Measurements from ENCODE around the gene UBE2J2. TPM values are rescaled to one million over a fixed set of nuclear protein-coding genes. Genes with fewer than 3 reads are reported as not detected.

Gene UBE2J2
- total RNA-seq, 4 donors from 2014 or later = 30.2 to 70.0 (median 60.0) TPM

GRCh38 chr1:1279028-1279427 lies 5.4 kb upstream of the UBE2J2 start:
- no peak for DNase-seq (ENCODE audit: low spot score in 2 of 2)
- Histone ChIP-seq H3K4me3 (no peak overlapping the region), H3K4me1 (peaks cover 22% of the 10 kb centered on the region), H3K27me3 (no peaks in the 10 kb centered on the region), H3K36me3 (no peaks in the 10 kb centered on the region), H3K9me3 (no peaks in the 10 kb centered on the region), H3K27ac (no peak overlapping the region)
- TF ChIP-seq CTCF (IDR thresholded peaks at IDR 0.05) (no peak), POLR2AphosphoS5 (IDR thresholded peaks at IDR 0.05) (no peak), POLR2A (IDR thresholded peaks at IDR 0.05) (no peak), EP300 (IDR thresholded peaks at IDR 0.05) (no peak)
- WGBS = 91% methylated on average over 17 of the region's 17 CpGs

DNA sequence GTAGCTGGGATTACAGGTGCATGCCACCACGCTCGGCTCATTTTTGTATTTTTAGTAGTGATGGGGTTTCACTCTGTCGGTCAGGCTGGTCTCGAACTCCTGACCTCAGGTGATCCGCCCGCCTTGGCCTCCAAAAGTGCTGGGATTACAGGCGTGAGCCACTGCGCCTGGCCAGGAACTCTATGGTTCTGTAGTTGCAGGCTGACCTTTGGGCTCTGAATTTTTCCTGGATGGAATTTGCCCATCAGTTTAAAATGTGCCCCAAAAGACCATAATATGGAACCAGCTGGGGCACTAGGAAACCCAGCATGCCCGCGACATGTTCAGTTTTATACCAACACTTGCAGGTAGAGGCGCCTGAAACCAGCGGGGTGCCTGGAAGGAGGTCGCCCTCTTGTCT lies 5.0 kb upstream of the UBE2J2 start:
- no peak for DNase-seq (ENCODE audit: low spot score in 2 of 2)
- no peaks in the 10 kb centered on the region for H3K36me3 ChIP-seq
- WGBS = 95% methylated on average over 13 of the region's 13 CpGs
- TF ChIP-seq POLR2A (IDR thresholded peaks at IDR 0.05) (no peak), POLR2AphosphoS5 (IDR thresholded peaks at IDR 0.05) (no peak), EP300 (IDR thresholded peaks at IDR 0.05) (no peak), CTCF (IDR thresholded peaks at IDR 0.05) (no peak)
- no peaks in the 10 kb centered on the region for H3K27me3 ChIP-seq
- H3K27ac ChIP-seq = no peak overlapping the region
- peaks cover 21% of the 10 kb centered on the region for H3K4me1 ChIP-seq
- no peak overlapping the region for H3K4me3 ChIP-seq
- H3K9me3 ChIP-seq = no peaks in the 10 kb centered on the region

DNA sequence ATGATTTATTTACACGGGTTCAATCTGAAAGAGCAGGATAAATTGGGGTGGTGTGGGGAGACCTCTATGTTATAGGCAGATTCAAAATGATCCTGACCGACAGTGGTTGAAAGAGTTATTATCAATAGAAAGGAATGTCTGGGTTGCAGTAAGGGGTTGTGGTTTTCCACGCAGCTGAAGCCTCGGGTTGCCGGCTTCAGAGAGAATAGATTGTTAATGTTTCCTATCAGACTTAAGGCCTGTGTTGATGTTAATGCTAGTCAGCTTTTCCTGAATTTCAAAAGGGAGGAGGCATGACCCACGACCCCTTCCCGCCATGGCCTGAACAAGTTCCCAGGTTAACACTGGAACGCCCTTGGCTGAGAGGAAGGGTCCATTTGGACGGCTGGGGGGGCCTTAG lies 2.2 kb upstream of the UBE2J2 start:
- H3K4me1 ChIP-seq = peaks cover 32% of the 10 kb centered on the region
- H3K9me3 ChIP-seq = no peaks in the 10 kb centered on the region
- H3K4me3 ChIP-seq = no peak overlapping the region
- H3K36me3 ChIP-seq = no peaks in the 10 kb centered on the region
- TF ChIP-seq CTCF (IDR thresholded peaks at IDR 0.05) (no peak), EP300 (IDR thresholded peaks at IDR 0.05) (no peak), POLR2A (IDR thresholded peaks at IDR 0.05) (no peak), POLR2AphosphoS5 (IDR thresholded peaks at IDR 0.05) (no peak)
- no peaks in the 10 kb centered on the region for H3K27me3 ChIP-seq
- WGBS = 64% methylated on average over 9 of the region's 9 CpGs
- no peak overlapping the region for H3K27ac ChIP-seq
- DNase-seq (ENCODE audit: low spot score in 2 of 2) = no peak

- Histone ChIP-seq H3K36me3 (no peaks in the 10 kb centered on the region), H3K4me3 (no peak overlapping the region), H3K27ac (no peak overlapping the region), H3K4me1 (peaks cover 41% of the 10 kb centered on the region), H3K9me3 (no peaks in the 10 kb centered on the region), H3K27me3 (no peaks in the 10 kb centered on the region)
- TF ChIP-seq EP300 (IDR thresholded peaks at IDR 0.05) (no peak), POLR2AphosphoS5 (IDR thresholded peaks at IDR 0.05) (no peak), POLR2A (IDR thresholded peaks at IDR 0.05) (no peak)
- WGBS = 51% methylated on average over 4 of the region's 15 CpGs
- DNase-seq (ENCODE audit: low spot score in 2 of 2) = peak in 1 of 2 donors; percentile 64
Measured at GRCh38 chr1:1274931-1275431, 1.3 kb upstream of the UBE2J2 start.

DNA sequence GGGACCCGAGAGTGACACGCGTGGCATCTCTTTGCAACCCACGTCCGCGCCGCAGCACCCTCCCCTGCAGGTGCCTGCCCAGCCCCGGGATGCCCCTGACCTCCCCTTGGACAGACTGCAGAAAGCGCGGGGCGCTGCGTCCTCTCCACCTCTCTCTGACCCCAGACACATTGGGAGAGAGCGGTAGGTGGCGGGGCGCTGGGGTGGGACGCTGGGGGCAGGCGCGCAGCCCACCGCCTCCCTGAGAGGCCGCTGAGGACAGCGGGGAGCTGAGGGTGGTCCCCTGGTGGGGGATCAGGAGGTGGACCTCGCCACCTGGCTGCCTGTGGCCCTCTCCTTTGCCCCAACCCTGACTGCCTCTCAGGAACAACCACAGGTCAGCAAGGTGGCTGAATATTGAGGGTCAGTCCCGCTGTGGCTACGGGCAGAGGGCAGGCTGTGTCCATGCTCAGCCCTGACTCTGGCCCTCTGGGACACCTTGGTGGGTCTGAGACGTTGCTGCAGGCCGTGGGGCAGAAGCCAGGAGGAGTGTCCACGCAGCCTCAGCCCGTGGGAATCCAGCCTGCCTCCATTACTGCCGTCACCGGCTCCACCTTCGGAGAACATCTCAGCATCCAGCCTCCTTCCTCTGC lies 761 bp upstream of the UBE2J2 start:
- peak overlapping the region; percentile 85 for H3K27ac ChIP-seq
- 21% methylated on average over 7 of the region's 31 CpGs for WGBS
- H3K4me1 ChIP-seq = peaks cover 44% of the 10 kb centered on the region
- no peaks in the 10 kb centered on the region for H3K9me3 ChIP-seq
- no peaks in the 10 kb centered on the region for H3K36me3 ChIP-seq
- H3K4me3 ChIP-seq = peak overlapping the region; percentile 77
- TF ChIP-seq CTCF (IDR thresholded peaks at IDR 0.05) = no peak
- no peak for TF ChIP-seq POLR2AphosphoS5 (IDR thresholded peaks at IDR 0.05)
- no peak for TF ChIP-seq EP300 (IDR thresholded peaks at IDR 0.05)
- TF ChIP-seq POLR2A (IDR thresholded peaks at IDR 0.05) = no peak
- DNase-seq (ENCODE audit: low spot score in 2 of 2) = peak in 1 of 2 donors; percentile 62
- no peaks in the 10 kb centered on the region for H3K27me3 ChIP-seq

All from suprapubic skin (tissue), 4 donors.